ENCODE data around the gene ZNRF1. TPM values are rescaled to one million over a fixed set of nuclear protein-coding genes. Genes with fewer than 3 reads are reported as not detected.

Gene ZNRF1
- total and polyA plus RNA-seq, 4 donors: 7.9 to 10.9 (median 9.2) TPM

DNA sequence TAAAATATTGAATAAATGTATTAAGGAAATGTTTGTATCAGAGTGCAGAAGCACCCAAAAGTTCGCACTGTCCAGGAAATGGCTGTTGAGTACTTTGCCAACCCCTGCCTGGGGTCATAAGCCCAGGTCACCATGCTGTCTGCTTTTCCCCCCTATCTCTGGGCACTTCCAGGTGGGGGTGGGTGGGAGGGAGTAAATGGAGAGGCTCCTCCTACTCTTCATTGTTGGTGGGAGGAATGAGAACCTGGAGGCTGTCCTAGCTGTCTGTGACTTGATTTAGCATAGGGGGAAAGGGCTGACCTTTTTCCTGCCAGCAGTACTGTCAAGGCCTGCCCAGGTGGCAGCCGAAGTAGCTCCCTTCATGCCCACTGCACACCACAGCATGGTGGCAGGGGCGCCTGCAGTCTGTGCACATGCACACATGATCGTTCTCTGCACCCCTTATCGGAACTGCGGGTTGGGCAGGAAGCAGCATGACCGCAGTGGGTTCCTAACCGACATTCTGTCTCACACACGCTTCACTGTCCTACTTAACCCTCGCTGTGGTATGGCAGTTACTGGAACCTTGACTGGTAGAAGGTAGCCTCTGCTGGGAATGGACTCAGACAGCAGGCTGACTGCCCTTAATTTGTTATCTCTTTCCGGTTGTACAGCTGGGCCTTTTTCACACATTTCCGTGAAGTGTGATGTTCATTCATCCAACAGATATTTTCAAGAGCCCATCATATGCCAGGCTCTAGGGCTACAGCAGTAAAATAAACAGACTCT is 76.3 kb downstream of the ZNRF1 start:
- peaks cover 7 to 25% (median 11%) of the 10 kb centered on the region in 4 donors for H3K4me1 ChIP-seq (ENCODE audit: control insufficient read depth in 4 of 4, insufficient read depth in 4 of 4, low read length in 3 of 4)
- H3K9ac ChIP-seq (ENCODE audit: low read depth in 1 of 2, low read length in 2 of 2): no peak overlapping the region
- 74% methylated on average over 12 of the region's 12 CpGs for WGBS
- no peak overlapping the region for H3K4me3 ChIP-seq (ENCODE audit: low read depth in 1 of 3, low read length in 3 of 3)
- no peak overlapping the region for H3K27ac ChIP-seq (ENCODE audit: low read depth in 1 of 2, low read length in 2 of 2)
- no peak for DNase-seq (ENCODE audit: low spot score)
- H3K36me3 ChIP-seq (ENCODE audit: control insufficient read depth in 4 of 4, insufficient read depth in 3 of 4, low read depth in 1 of 4, low read length in 3 of 4): no peaks in the 10 kb centered on the region
- no peaks in the 10 kb centered on the region for H3K27me3 ChIP-seq (ENCODE audit: control insufficient read depth in 4 of 4, insufficient read depth in 4 of 4, low read length in 3 of 4)
- TF ChIP-seq NR2F2 (IDR thresholded peaks at IDR 0.05) (no peak), YY1 (IDR thresholded peaks at IDR 0.05) (no peak)
- no peaks in the 10 kb centered on the region for H3K9me3 ChIP-seq (ENCODE audit: control insufficient read depth in 4 of 4, low read length in 3 of 4)

DNA sequence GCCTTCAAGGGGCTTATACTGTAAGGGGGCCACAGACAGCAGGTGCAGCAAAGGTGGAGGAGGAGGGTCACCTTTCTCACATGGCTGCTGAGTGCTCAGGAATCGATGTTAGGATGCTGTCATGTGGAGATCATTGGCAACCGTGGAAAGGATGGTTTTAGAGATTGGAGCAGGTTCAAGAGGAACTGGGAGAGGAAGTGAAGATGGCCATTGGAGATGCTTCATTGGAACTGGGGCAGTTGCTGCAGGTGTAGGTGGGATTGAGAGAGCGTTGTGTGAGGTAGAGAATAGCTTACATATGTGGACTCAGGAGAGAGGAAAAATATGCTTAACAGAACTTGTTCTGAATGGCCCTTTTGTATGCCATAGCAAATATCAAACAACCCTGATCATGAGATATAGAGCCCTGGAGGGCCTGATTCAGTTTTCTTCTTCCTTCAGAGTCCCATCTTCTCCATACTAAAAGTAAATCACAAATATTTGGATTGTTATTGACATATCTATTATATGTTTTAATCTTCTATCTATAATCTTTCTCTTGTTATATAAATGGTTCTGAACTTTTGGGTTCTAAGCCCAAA is 77.0 kb downstream of the ZNRF1 start:
- H3K9ac ChIP-seq (ENCODE audit: low read depth in 1 of 2, low read length in 2 of 2): no peak overlapping the region

DNA sequence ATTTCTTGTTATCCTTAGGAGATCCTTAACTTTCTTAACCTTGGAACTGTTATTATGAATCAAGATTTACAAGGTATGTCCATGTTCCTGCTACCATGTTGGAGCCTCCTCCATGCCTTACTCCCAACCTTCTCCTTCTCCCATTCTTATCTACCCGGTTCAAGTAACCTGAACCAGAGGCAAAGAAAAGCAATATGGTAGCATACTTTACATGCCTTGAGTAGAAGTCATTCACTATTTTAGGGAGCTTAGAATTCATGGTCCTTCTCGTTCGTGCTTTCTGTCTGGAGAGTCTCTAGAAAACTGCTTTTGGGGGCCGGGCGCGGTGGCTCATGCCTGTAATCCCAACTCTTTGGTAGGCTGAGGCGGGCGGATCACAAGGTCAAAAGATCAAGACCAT is 80.1 kb downstream of the ZNRF1 start:
- DNase-seq (ENCODE audit: low spot score): no peak
- peaks cover 5 to 12% (median 9%) of the 10 kb centered on the region in 4 donors for H3K4me1 ChIP-seq (ENCODE audit: control insufficient read depth in 4 of 4, insufficient read depth in 4 of 4, low read length in 3 of 4)
- H3K36me3 ChIP-seq (ENCODE audit: control insufficient read depth in 4 of 4, insufficient read depth in 3 of 4, low read depth in 1 of 4, low read length in 3 of 4): no peaks in the 10 kb centered on the region
- H3K27ac ChIP-seq (ENCODE audit: low read depth in 1 of 2, low read length in 2 of 2): no peak overlapping the region
- H3K9ac ChIP-seq (ENCODE audit: low read depth in 1 of 2, low read length in 2 of 2): no peak overlapping the region
- H3K27me3 ChIP-seq (ENCODE audit: control insufficient read depth in 4 of 4, insufficient read depth in 4 of 4, low read length in 3 of 4): no peaks in the 10 kb centered on the region
- no peaks in the 10 kb centered on the region for H3K9me3 ChIP-seq (ENCODE audit: control insufficient read depth in 4 of 4, low read length in 3 of 4)
- WGBS: 97% methylated on average over 8 of the region's 8 CpGs
- H3K4me3 ChIP-seq (ENCODE audit: low read depth in 1 of 3, low read length in 3 of 3): no peak overlapping the region
- no peak for TF ChIP-seq RXRA (IDR thresholded peaks at IDR 0.05)
- TF ChIP-seq, protein P1, sequence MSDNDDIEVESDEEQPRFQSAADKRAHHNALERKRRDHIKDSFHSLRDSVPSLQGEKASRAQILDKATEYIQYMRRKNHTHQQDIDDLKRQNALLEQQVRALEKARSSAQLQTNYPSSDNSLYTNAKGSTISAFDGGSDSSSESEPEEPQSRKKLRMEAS (IDR thresholded peaks at IDR 0.05): no peak
- TF ChIP-seq EGR1 (IDR thresholded peaks at IDR 0.05; ENCODE audit: low read depth in 2 of 2): no peak
- TF ChIP-seq, protein P2, sequence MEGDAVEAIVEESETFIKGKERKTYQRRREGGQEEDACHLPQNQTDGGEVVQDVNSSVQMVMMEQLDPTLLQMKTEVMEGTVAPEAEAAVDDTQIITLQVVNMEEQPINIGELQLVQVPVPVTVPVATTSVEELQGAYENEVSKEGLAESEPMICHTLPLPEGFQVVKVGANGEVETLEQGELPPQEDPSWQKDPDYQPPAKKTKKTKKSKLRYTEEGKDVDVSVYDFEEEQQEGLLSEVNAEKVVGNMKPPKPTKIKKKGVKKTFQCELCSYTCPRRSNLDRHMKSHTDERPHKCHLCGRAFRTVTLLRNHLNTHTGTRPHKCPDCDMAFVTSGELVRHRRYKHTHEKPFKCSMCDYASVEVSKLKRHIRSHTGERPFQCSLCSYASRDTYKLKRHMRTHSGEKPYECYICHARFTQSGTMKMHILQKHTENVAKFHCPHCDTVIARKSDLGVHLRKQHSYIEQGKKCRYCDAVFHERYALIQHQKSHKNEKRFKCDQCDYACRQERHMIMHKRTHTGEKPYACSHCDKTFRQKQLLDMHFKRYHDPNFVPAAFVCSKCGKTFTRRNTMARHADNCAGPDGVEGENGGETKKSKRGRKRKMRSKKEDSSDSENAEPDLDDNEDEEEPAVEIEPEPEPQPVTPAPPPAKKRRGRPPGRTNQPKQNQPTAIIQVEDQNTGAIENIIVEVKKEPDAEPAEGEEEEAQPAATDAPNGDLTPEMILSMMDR (IDR thresholded peaks at IDR 0.05; ENCODE audit: low read depth, low read length, missing input control): no peak
- TF ChIP-seq RAD21 (IDR thresholded peaks at IDR 0.05): no peak
- TF ChIP-seq FOXA2 (IDR thresholded peaks at IDR 0.05): no peak
- TF ChIP-seq, protein P3, sequence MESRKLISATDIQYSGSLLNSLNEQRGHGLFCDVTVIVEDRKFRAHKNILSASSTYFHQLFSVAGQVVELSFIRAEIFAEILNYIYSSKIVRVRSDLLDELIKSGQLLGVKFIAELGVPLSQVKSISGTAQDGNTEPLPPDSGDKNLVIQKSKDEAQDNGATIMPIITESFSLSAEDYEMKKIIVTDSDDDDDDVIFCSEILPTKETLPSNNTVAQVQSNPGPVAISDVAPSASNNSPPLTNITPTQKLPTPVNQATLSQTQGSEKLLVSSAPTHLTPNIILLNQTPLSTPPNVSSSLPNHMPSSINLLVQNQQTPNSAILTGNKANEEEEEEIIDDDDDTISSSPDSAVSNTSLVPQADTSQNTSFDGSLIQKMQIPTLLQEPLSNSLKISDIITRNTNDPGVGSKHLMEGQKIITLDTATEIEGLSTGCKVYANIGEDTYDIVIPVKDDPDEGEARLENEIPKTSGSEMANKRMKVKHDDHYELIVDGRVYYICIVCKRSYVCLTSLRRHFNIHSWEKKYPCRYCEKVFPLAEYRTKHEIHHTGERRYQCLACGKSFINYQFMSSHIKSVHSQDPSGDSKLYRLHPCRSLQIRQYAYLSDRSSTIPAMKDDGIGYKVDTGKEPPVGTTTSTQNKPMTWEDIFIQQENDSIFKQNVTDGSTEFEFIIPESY (IDR thresholded peaks at IDR 0.05): no peak
- TF ChIP-seq YY1 (IDR thresholded peaks at IDR 0.05): no peak
- no peak for TF ChIP-seq HNF4G (IDR thresholded peaks at IDR 0.05)
- TF ChIP-seq SP1 (IDR thresholded peaks at IDR 0.05): no peak

More for the DNA sequence above, 77.0 kb downstream of the ZNRF1 start:
- Histone ChIP-seq H3K27me3 (ENCODE audit: control insufficient read depth in 4 of 4, insufficient read depth in 4 of 4, low read length in 3 of 4) (no peaks in the 10 kb centered on the region), H3K27ac (ENCODE audit: low read depth in 1 of 2, low read length in 2 of 2) (no peak overlapping the region), H3K36me3 (ENCODE audit: control insufficient read depth in 4 of 4, insufficient read depth in 3 of 4, low read depth in 1 of 4, low read length in 3 of 4) (no peaks in the 10 kb centered on the region), H3K4me3 (ENCODE audit: low read depth in 1 of 3, low read length in 3 of 3) (no peak overlapping the region), H3K9me3 (ENCODE audit: control insufficient read depth in 4 of 4, low read length in 3 of 4) (no peaks in the 10 kb centered on the region), H3K4me1 (ENCODE audit: control insufficient read depth in 4 of 4, insufficient read depth in 4 of 4, low read length in 3 of 4) (peaks cover 2 to 18% (median 6%) of the 10 kb centered on the region in 4 donors)
- DNase-seq (ENCODE audit: low spot score): no peak
- TF ChIP-seq, protein P2 (IDR thresholded peaks at IDR 0.05; ENCODE audit: low read depth, low read length, missing input control): no peak
- TF ChIP-seq SP1 (IDR thresholded peaks at IDR 0.05) (no peak), JUND (IDR thresholded peaks at IDR 0.05) (no peak)
- TF ChIP-seq, protein P4, sequence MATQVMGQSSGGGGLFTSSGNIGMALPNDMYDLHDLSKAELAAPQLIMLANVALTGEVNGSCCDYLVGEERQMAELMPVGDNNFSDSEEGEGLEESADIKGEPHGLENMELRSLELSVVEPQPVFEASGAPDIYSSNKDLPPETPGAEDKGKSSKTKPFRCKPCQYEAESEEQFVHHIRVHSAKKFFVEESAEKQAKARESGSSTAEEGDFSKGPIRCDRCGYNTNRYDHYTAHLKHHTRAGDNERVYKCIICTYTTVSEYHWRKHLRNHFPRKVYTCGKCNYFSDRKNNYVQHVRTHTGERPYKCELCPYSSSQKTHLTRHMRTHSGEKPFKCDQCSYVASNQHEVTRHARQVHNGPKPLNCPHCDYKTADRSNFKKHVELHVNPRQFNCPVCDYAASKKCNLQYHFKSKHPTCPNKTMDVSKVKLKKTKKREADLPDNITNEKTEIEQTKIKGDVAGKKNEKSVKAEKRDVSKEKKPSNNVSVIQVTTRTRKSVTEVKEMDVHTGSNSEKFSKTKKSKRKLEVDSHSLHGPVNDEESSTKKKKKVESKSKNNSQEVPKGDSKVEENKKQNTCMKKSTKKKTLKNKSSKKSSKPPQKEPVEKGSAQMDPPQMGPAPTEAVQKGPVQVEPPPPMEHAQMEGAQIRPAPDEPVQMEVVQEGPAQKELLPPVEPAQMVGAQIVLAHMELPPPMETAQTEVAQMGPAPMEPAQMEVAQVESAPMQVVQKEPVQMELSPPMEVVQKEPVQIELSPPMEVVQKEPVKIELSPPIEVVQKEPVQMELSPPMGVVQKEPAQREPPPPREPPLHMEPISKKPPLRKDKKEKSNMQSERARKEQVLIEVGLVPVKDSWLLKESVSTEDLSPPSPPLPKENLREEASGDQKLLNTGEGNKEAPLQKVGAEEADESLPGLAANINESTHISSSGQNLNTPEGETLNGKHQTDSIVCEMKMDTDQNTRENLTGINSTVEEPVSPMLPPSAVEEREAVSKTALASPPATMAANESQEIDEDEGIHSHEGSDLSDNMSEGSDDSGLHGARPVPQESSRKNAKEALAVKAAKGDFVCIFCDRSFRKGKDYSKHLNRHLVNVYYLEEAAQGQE (IDR thresholded peaks at IDR 0.05): no peak
- WGBS: 77% methylated on average over 3 of the region's 3 CpGs
